ENCODE measurements around the gene PRDX3.

DNA sequence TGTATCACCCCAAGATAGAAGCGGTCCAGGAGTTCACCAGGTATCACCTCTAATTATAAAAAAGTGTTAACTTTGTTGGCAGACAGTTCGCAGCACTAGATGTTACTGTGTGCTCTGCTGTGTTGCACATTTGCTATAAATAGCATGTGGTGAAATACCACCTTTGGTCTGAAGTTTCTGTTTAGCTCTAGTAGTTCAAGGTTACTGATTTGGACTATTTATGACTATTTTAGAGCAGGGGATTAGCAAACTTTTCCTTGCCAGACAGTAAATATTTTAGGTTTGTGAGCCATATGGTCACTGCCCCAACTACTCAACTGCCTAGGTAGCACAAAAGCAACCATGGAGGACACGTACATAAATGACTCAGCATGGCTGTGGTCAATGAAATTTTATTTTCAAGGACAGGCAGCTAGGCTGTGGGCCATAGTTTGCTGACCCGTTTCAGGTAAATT lies 58.2 kb downstream of the PRDX3 start:
- TF ChIP-seq, protein P1, sequence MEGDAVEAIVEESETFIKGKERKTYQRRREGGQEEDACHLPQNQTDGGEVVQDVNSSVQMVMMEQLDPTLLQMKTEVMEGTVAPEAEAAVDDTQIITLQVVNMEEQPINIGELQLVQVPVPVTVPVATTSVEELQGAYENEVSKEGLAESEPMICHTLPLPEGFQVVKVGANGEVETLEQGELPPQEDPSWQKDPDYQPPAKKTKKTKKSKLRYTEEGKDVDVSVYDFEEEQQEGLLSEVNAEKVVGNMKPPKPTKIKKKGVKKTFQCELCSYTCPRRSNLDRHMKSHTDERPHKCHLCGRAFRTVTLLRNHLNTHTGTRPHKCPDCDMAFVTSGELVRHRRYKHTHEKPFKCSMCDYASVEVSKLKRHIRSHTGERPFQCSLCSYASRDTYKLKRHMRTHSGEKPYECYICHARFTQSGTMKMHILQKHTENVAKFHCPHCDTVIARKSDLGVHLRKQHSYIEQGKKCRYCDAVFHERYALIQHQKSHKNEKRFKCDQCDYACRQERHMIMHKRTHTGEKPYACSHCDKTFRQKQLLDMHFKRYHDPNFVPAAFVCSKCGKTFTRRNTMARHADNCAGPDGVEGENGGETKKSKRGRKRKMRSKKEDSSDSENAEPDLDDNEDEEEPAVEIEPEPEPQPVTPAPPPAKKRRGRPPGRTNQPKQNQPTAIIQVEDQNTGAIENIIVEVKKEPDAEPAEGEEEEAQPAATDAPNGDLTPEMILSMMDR (IDR thresholded peaks at IDR 0.05): no peak
- no peak for TF ChIP-seq POLR2A (IDR thresholded peaks at IDR 0.05)

Measured in right lobe of liver (tissue), 4 donors.